Measurements from ENCODE around the gene FOXL2.
A peak's percentile ranks its signal among the peaks of the same experiment; 100 is the strongest.

Gene FOXL2

DNA sequence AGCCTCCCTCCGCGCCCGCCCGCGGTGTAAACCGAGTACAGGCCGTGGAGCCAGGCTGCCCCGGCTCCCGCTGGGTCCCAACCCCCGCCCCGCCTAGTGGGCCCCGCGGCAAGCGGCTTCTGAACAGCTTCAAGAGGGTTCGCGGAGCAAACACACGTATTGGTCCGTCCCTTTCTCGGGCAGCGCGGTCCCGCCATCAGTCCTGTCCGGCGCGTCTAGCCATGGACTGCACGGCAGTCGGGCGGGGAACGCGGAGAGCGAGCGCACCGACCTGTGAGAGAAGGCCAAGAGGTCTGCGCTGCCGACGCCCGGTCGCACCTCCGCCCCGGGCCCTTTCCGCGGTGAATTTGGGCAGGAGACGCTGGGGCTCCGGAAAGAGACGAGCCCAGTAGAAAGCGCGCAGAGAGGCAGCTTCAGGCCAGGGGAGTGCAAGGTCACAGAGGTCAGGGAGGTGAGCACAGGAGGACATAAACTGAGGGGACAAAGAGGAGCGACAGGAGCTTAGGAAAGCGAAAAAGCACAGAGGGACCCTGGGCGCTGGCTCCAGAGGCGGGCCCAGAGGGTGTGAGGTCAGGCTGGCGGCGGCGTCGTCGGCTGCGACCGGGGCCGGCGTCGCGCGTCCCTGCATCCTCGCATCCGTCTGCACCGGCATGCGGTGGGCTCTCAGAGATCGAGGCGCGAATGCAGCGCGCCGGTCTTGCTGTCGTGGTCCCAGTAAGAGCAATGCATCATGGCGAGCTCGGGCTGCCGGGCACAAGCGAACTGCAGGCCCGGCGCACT, 1.8 kb downstream of the FOXL2 start:
- no peak for DNase-seq

DNA sequence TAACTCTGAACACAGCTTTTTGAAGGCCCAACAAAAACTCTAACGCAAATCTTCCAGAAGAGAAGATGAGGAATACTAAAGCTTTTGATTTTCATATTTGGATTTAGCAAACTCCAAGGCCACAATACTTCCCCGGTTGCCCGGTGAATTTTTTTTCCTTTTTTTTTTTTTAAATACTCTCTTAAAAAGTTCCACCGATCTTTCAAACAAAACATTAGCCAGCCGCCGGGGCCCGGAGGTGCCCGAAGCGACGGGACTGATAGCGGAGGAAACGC, 2.3 kb downstream of the FOXL2 start:
- no peak for DNase-seq

DNA sequence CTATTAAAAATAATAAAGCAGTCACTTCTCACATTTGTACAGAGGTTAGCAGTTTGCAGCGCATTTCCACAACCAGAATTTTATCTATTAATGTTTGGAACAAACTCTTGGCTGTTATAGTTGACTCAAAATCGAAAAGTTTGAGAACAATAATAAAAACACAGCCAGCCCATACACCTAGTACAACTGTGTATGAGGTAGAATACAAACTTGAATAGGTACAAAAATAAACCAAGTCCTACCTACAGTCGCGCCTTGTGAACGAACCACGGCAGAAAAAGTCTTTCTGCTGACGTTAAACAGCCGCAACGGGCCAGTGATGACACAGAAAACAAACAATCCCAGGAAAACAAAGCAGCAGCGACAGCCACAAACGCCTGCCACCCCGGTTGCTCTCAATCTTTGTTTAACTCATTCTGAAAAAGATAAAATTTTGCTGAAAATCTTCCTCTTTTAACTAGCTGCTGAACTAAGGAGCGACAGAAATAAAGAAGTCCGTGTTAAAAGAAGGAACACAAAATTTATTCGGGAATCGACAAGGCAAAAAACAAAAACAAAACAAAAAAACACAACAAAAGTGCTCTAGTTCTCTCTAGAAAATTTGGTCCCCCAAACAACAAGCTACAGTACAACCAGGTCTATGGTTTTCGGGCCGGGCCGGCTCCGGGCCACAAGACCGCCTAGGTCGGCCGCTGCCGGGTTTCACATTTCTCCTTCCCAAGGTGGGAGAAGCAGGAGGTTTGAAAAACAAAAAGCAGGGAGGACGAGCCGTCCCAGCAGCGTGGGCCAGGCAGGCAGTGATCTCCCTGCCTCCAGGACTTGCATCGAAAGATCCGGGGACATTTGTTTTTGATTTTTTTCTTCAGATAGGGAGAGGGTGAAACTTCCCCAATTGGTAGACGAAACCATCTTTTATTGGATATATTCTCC, 2.9 kb downstream of the FOXL2 start:
- DNase-seq, result no peak

DNA sequence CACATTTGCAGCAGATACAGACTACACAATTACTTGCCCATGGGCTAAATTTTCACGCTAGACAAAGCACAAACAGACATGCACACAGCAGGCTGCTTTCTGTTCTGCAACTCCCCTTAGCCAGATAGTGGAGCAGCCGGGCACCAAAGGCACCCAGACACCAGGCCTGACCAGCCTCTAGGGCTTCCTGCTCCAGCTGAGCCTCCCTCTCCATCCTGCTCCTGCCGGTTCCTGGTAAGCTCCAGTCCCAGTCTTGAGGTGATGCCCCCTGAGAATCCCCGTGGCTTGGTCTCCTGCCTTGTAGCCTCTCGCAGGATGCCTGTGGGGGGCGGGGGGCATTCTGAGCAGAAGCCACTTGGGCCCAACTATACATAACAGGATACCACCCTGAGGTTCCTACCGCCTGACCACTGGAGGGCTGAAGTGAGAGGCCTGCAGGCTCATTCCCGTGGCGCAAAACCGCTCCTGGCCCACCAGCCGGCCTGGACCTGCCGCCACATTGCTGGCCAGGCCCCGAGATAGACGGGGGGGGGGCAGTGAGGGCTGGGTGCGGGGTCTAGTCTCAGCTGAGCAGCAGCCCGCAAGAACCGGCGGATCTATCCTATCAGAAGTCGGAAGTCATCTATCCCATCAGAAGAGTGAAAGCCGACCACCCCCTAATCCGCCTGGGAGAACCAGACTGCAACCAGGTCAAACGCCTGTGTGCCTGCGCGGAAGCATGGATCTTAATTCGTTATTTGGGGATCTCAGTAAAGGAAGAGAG, 3.9 kb downstream of the FOXL2 start:
- DNase-seq, result no peak

DNA sequence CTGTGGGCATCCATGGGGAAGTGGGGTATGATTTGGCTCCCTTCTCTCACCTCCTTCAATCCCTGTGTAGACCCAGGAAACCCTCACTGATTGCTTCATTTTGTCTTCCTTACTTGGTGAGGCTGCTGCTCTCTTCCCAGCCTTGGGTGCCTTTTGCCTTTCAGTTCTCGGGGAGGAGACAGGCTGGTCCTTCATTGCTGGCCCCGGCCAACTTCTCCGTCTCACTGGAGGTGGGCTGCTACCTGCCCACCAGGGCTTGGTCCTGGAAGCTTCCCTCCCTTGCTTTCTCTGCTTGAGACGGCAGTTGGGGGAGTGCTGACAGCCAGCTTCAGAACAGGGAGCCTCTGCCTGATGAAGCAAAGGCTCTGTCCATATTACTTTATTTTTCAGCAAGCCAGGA, 4.7 kb downstream of the FOXL2 start:
- no peak for DNase-seq

DNA sequence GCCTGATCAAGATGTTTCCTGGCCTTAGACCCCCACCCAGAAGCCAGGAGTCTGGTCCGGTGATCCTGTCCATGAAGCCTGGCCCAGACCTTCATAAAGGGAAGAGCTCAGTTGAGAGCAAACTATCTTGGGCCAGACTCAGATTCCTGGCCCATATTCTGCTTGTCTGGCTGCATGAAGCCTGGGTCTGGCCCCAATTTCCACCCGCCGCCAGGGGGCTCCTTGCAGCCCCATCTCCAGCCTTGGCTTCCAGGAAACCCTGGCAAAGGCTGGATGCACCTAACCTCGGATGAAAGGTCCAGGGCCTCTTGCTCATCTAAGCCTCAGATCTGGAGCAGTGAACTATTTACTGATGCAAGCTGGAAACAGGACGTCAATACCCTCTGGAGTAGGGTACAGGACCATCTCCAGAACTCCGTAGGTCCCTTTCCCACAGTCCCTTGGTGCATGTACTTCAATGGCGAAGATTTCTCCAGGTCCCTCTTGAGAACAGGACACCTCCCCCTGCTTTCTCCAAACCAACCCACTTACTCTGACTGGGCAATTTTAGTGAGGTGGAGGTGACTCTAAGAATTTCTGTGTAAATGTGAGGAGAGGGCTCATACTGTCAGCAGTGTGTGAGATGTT, 5.6 kb downstream of the FOXL2 start:
- no peak for DNase-seq

DNA sequence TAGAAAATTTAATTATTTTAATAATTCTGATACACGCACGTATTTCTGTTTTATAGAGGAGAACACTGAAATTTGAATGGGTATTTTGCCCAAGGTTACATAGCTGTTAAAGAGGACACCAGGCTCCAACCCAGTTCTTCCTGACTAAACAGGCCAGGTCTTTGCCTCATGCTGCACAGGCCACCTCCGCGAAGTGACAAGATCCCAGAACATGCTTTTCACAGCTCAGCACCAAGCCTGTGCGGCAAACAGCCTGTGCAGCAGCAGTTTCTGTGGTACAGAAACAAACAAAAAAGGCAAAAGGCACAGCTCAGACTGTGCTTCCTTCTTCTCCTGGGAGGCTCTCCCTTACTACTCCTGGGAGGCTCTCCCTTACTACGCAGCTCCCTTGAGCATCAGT, 6.5 kb downstream of the FOXL2 start:
- DNase-seq, result no peak

DNA sequence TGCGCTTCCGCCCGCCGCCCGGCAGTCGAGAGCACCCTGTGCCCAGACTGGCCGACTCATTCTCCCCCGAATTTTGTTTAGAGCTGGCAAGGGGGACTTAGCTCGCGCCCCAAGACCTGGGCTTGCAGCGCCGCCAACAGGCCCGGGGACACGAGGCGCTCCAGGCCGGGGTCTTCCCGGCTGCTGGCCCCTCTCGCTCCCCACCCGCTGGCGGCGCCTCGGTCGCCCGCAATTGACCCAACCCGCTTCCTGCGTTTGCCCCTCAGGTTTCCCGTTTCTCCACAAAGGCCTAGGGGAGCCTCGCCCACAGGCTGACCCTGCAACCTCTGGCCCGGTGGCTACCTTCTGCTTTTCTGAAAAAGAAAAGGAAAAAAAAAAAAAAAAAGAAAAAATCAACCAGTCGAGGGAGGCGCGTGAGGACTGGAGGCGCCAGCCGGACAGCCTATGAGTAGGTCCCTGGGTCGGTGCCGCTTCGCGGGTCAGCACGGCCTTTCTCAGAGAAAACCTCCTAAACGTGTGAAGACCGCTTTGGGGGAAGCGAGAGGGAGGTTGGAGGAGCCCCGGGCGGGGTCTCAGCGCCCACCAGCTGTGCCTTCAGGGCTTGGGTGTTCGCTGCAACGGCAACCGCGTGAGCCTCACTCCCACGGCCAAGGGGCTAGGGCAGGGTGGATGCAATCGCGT, 7.2 kb downstream of the FOXL2 start:
- no peak for DNase-seq

DNA sequence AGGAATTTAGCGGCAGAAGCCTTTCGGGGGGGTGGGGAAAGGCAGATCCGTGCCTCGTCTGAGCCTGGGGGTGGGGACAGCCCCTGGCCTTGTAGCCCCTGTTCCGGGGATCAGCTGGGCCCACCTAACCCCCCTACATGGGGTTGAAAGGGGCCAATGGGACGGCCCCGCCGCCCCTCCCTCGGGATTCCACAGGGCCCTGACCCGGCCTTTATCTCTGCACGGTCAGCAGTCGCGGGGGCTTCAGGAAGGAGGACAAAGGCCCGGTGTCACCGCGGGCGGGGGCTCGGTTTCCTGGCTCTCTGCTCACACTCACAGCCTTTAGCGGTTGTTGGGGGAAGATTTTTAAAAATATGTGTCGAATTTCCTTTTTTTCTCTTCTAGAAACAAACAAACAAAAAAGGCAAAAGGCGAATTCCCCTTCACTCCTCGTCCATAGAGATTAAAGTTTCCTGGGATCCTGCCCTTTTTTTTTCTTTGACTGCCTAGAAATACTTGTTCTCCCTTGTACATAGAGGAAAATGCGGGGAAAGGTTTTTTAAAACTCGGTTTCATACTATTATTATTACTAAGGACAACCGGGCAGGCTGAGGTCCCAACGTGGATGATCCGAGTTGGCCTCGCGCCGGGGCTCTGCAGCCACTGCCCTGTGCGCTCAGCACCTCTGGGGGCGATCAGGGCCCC, 7.9 kb downstream of the FOXL2 start:
- DNase-seq, result no peak

DNA sequence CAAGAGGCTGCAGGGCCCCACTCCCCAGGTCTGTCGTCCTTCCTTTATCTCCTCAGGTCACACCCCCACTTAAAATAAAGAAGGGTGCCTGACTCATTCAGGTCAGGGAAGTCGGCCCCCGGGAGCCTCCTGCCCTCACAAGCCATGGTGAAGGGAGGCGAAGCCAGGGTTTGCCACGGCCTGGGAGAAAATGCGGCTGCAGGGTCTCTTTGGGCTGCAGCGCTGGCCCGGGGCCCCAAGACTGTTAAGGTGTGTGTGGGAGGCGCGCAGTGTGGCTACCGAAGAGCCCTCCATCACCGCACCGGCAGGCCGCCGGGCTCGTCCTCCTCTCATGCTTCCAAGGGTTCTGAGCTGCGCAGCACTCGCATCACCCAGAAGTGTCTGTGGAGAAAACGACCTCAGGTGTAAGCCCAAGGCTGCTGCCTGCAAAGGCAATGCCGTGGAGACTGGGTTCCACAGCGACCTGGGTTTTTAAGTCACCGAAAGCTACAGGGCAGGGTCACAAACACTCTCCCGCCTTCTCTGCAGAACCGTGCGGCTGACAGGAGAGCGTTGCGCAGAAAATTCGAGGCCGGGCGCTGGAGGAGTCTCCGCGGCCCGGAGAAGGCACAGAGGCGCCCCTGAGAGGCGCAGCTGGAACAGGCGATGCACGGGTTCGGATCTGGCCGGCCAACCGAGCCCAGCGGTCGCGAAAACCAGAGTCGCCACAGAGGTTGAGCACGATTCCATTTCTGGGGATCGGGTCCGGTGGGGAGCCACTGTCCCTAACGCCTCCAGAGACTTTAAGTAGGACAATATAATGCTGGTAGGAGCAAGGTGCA, 8.7 kb downstream of the FOXL2 start:
- DNase-seq, result no peak

DNA sequence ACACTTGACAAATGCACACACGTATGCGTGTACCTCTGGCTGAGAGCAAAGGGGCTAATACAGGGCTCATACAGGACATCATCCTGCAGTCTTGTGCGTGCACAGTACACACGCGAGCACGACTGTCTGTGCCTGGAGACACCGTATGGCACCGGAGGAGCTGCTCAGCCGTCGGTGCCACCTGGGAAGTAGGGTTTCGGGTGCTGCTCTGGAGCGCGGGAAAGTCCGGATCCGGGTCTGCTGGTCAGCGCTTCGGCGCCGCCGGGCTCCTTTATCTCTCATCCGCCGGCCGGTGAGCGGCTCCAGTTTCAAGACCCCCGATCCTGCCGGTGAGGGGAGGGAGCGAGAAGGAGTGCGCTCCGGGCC, 9.3 kb downstream of the FOXL2 start:
- DNase-seq, result no peak

DNA sequence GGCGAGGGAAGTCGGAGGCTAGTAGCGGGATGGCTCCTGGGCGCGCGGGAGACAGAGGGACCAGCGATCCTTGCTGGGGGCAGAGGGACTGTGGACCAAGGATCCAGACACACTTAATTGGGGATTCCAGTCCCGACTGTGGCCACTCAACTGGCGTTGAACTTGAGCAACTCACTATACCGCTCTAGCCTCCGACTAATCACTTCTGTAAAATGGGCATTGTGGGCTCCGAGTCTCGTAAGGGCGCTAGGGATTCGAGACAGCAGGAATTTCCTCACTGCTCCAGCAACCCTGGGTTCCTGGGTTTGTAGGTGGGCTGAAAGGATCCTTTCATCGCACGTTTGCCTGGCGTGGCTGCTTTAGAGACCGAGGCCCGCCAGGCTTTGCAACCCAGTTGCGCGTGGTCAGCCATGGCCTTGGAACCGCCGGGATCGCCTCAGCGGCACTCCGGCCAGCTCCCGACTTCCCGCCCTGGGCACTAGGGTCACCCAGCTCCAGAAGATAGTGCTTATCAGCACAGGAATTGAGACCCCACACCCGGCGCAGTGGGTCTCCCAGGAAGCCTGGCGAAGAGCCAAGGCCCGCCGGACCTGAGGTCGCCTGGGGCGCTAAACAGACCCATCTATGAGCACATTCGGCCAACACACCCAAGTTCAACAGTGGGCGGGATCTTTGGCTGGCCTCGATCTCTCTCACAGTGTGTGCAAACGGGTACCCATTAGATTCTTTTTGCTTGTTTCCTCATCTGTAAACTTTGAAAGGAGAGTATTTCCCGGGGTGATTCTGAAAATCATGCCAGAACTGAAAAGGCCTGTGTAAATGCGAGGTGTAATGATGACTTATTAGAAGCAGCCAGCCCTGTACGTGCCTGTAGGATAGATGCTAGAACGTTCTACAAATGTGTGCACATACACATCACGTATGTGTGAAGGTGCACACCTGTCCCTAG, 9.9 kb downstream of the FOXL2 start:
- DNase-seq, result no peak

DNA sequence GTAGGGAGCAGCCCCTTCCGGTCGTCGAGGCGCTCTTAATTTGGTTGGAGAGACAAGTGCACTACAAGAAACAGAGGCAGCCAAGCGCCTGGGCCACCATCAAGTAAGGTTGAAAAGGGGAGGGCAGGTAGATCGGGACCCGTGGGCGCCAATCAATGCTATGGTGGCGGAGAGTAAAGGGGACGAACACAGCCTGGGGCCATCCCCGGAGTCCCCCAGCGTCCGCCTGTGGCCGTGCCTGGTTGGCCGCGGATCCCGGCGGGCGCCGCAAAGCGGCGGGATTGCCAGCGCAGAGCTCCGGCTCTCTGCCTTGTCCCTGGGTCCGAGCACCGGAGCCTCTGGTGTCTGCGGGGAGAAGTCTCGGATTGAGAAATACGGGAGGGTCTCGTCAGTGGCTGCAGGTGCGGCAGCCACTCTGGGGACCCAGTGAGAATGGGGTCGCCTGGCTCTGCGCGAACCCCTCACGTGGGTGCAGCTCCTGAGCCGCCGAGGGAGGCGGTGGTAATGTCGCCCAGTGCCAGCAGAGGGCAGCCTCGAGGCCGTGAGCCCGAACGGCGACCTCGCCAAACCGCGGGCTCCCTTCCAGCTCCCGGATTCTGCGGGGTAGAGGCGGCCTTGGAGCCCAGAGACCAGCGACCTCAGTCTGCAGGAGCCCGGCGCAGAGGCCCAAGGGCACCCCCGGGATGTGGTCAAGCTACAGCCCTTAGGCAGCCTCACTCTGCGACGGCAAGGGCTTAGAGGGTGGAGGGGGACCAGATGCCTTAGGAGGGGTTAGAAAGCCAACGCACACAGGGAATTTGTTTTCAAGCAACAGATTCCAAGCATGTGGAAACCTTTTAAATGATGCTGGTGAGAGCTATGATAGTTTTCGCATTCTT, 10.8 kb downstream of the FOXL2 start:
- peak; percentile 66 for DNase-seq

DNA sequence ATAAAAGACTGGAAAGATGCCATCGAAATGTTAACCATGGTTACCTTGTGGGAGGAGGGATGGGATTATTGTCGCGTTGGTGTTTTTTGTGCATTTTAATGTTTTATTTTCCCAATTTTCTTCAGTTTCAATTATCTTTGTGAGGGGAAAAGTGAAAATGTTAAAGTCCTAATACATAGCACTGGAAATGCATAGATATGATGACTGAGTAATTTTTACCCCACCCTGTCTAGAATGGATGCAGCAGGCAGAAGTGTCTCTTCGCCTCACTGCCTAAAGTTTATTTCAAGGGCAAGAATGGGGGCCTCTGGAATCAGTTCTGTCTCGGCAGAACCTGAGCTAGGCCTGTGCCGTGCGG, 11.5 kb downstream of the FOXL2 start:
- DNase-seq, result no peak

DNA sequence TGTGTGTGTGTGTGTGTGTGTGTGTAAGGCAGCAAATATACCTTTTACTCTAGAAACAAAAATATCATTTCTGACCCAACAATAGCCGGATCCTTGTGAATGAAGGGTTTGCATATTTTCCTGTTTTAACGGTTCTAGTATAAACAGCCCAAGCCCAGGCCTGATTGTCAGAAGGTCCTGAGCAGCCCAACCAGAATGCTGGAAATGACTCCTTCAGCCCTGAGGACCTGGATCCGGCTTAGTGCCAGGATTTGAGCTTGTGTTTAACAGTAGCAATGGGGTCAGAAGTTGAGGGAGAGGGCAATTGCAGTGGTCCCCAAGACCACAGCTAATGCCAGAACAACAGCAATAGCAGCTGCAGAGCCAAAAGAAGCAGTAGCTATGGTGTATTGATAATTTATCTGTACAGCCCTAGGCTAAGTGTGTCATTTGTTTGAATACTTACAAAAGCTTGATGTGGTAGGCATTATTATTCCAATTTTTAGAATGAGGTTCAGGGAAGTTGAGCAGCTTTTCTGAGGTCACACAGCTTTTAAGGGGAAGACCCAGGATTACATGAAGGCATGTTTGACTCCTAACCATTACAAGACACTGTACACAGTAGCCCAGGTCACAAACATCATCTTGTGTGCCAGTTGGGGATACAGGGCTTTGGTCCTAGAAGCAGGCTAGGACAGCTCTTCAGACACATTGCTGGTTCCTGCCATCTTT, 12.8 kb downstream of the FOXL2 start:
- DNase-seq, result no peak

DNA sequence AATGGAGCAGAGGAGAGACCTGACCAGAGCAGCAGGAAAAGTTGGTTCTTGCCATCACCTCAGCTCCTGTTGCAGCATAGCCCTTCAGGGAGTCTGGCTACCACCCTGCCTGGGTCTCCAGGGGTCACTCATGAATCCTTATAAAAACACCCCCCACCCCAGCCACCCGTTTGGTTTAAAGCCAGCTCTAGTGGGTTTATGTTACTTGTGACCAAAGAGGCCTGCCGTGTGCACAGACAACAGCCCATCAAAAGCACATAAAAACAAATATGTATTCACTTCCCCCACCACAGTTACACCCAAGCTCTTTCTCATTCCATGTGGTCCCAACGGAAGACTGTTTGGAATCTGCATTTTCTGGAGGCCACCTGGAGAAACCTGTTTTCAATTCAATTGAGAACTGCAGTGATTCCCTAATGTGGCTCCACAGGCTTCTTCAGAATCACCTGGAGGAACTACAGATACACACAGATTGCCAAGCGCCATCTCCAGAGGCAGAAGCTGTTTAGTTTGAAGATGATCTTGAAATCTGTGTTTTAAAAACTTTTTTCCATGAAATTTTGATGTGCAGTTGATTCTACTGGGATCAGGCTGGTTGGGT, 13.8 kb downstream of the FOXL2 start:
- DNase-seq, result no peak

DNA sequence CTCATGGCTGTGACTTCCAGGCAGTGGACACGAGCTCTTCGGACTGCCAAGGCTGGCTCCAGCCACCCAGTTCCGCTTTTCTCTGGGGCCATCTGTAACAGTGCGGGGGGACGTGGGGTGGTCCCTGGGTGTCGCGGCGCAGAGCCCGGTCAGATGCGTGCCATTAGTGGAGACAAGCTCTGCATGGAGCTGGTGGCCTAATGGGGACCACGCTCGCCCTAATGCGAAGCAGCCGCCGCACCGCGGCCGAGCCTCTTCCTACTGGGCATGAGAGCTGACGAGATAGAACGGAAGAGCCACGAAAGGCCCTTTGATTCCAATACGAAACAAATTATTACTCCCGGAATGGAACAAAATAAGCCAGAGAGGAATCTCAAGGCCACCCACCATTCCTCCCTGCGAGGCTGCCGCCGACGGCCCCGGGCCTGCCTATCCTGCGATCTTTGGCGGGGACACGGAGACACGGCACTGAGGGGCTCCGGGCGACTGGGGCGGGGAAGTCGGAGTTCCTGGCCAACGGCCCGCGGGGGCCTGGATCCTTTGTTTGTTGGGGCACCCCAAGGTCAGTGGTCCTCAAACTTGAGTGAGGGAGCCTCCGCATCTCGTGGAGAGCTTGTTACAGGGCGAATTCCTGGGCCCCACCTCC, 18.1 kb downstream of the FOXL2 start:
- DNase-seq, result no peak
